K562 (cell line): ENCODE results near the gene DNAJC11. TPM values are rescaled to one million over a fixed set of nuclear protein-coding genes. Genes with fewer than 3 reads are reported as not detected.

Experiments
- ATAC-seq: fragments of 200-7000 bp; cut with Tn5 transposase; 3 replicates; pipeline ENCODE4 v1.9.1; 2020; ENCODE audit warnings: moderate library complexity
- BruUV-seq: library from RNA; stranded (reverse); fragments of 400-500 nt; replicated peaks from 2 replicates; lab custom pipeline; 2021; lab: Mats Ljungman, UMichigan
- CTCF ChIA-PET: fragments of 300-600 bp; formaldehyde crosslinking; extraction: SDS; loops from one replicate; lab custom pipeline; 2021; ENCODE audit warnings: low intra/inter-chr PET ratio; lab: Yijun Ruan, JAX
- POLR2A ChIA-PET: fragments of 300-600, 350-650 bp; sonication (Branson Sonifier 250); formaldehyde crosslinking; extraction: SDS; loops from one replicate; lab custom pipeline; 2021; ENCODE audit warnings: antibody characterized with exemption, inconsistent platforms; lab: Yijun Ruan, JAX
- DNase-seq, 4 experiments: peaks; one replicate each; pipeline versions ENCODE4 v3.0.0 to v3.0.0-alpha.2; 2011 to 2018; ENCODE audit warnings: low spot score in 3 of 4, mixed read lengths in 3 of 4; ENCODE audit errors: extremely low read depth in 1 of 4
- FAIRE-seq: peaks from 2 replicates; lab custom pipeline; 2011; peaks lifted over from hg19 to GRCh38; lab: Jason Lieb, UNC
- H2AFZ ChIP-seq: 2 replicates; pipeline ENCODE4 v1.6.0; 2011; ENCODE audit warnings: low read depth, low read length, control low read depth, inconsistent platforms
- H3K27ac ChIP-seq: fragments of 200-600 bp; 3 replicates; pipeline ENCODE4 v1.8.0; 2011; ENCODE audit warnings: low read depth, mild to moderate bottlenecking, control low read depth, inconsistent platforms, low read length, moderate library complexity, mixed read lengths; ENCODE audit errors: extremely low read depth
- H3K27me3 ChIP-seq, 2 experiments: fragments of 300-600 bp in 1 of 2; 2 replicates in 1 of 2; 3 replicates in 1 of 2; pipeline versions ENCODE4 v1.6.0 to v1.8.0; 2011; ENCODE audit warnings: inconsistent platforms in 2 of 2, low read length in 2 of 2, mild to moderate bottlenecking in 1 of 2, mixed read lengths in 1 of 2, moderate library complexity in 1 of 2; ENCODE audit not compliant: control insufficient read depth in 2 of 2, insufficient read depth in 2 of 2
- H3K36me3 ChIP-seq: fragments of 300-600 bp; 3 replicates; pipeline ENCODE4 v1.8.0; 2011; ENCODE audit warnings: mild to moderate bottlenecking, low read length, inconsistent platforms; ENCODE audit not compliant: control insufficient read depth, insufficient read depth
- H3K4me1 ChIP-seq, 2 experiments: fragments of 200-600 bp in 1 of 2; replicated peaks in 1 of 2; 2 replicates in 1 of 2; 3 replicates in 1 of 2; pipeline versions ENCODE4 v1.5.1 to v1.8.0; 2011; ENCODE audit warnings: inconsistent platforms in 2 of 2, low read length in 2 of 2, mild to moderate bottlenecking in 1 of 2, mixed read lengths in 1 of 2, moderate library complexity in 1 of 2; ENCODE audit not compliant: control insufficient read depth in 2 of 2, insufficient read depth in 2 of 2
- H3K4me2 ChIP-seq: 2 replicates; pipeline ENCODE4 v1.6.1; 2011; ENCODE audit warnings: low read length, control low read depth, inconsistent platforms, mixed read lengths; ENCODE audit not compliant: insufficient read depth
- H3K4me3 ChIP-seq: fragments of 200-600 bp; sonication (generic), shearing (Covaris generic); 2 replicates; pipeline ENCODE4 v1.5.1; 2016; ENCODE audit warnings: control low read depth, inconsistent platforms
- H3K79me2 ChIP-seq: fragments of 200-600 bp; 3 replicates; pipeline ENCODE4 v1.8.0; 2011; ENCODE audit warnings: low read length, inconsistent platforms; ENCODE audit not compliant: control insufficient read depth, insufficient read depth
- H3K9ac ChIP-seq, 2 experiments: 2 replicates each; pipeline versions ENCODE4 v1.6.0 to v1.6.1; 2011; ENCODE audit warnings: low read depth in 2 of 2, low read length in 2 of 2, control low read depth in 1 of 2, inconsistent platforms in 1 of 2, mild to moderate bottlenecking in 1 of 2, mixed read lengths in 1 of 2; ENCODE audit not compliant: insufficient read depth in 1 of 2
- H3K9me1 ChIP-seq: one replicate; pipeline ENCODE4 v1.6.0; 2011; ENCODE audit warnings: inconsistent platforms, mild to moderate bottlenecking, low read length, moderate library complexity; ENCODE audit not compliant: control insufficient read depth, insufficient read depth
- H3K9me3 ChIP-seq: replicated peaks from 2 replicates; pipeline ENCODE4 v1.5.1; 2011; ENCODE audit warnings: low read depth, low read length, inconsistent platforms; ENCODE audit not compliant: control insufficient read depth, insufficient read depth
- H4K20me1 ChIP-seq: replicated peaks from 2 replicates; pipeline ENCODE4 v1.6.1; 2011; ENCODE audit warnings: low read length, inconsistent platforms, mixed read lengths; ENCODE audit not compliant: control insufficient read depth, insufficient read depth
- FOXP1 ChIP-seq: sonication (generic); formaldehyde crosslinking; IDR thresholded peaks from 2 replicates; pipeline ENCODE4 v1.8.0; 2022; ENCODE audit warnings: mild to moderate bottlenecking, missing genetic modification reagents
- KDM5B ChIP-seq: fragments of 200-600 bp; sonication (generic); IDR thresholded peaks from 2 replicates; pipeline ENCODE4 v1.6.1; 2012; ENCODE audit warnings: low read depth, mild to moderate bottlenecking, moderate library complexity, low read length, control low read depth, inconsistent platforms; ENCODE audit not compliant: insufficient replicate concordance
- MAFG ChIP-seq: fragments of 450-650 bp; conservative IDR thresholded peaks from 2 replicates; pipeline ENCODE4 v1.6.1; 2016; ENCODE audit warnings: missing genetic modification characterization, missing compliant biosample characterization
- MEF2A ChIP-seq: IDR thresholded peaks from 2 replicates; pipeline ENCODE4 v1.6.1; 2011; ENCODE audit warnings: low read depth, mild to moderate bottlenecking, low read length, moderate library complexity; ENCODE audit not compliant: control insufficient read depth
- MTA2 ChIP-seq: fragments of 450-650 bp; IDR thresholded peaks from 2 replicates; pipeline ENCODE4 v1.6.1; 2016; ENCODE audit warnings: low read depth
- POLR2AphosphoS5 ChIP-seq: IDR thresholded peaks from 2 replicates; pipeline ENCODE4 v1.6.1; 2011; ENCODE audit warnings: mild to moderate bottlenecking, low read depth, low read length, moderate library complexity; ENCODE audit not compliant: control insufficient read depth, insufficient read depth
- POLR3A ChIP-seq: IDR thresholded peaks from 2 replicates; pipeline ENCODE4 v1.6.1; 2011; ENCODE audit warnings: borderline replicate concordance, mild to moderate bottlenecking, moderate library complexity; ENCODE audit not compliant: insufficient read length, insufficient read depth; ENCODE audit errors: extremely low read depth
- PPARD ChIP-seq: fragments of 250-450 bp; sonication (Bioruptor Pico); IDR thresholded peaks from 2 replicates; pipeline ENCODE4 v1.8.0; 2022; ENCODE audit warnings: inconsistent platforms, mild to moderate bottlenecking, moderate library complexity
- SMARCA5 ChIP-seq: fragments of 450-650 bp; IDR thresholded peaks from 2 replicates; pipeline ENCODE4 v1.6.1; 2016
- TARDBP ChIP-seq: fragments of 450-650 bp; IDR thresholded peaks from 2 replicates; pipeline ENCODE4 v1.6.1; 2016
- TBP ChIP-seq: optimal IDR thresholded peaks from 2 replicates; pipeline ENCODE3; 2011; ENCODE audit warnings: low read depth, low read length, improper control_type of control experiment
- ZC3H8 ChIP-seq: fragments of 450-650 bp; IDR thresholded peaks from 2 replicates; pipeline ENCODE4 v1.6.1; 2017
- ZNF124 ChIP-seq: sonication (generic); formaldehyde crosslinking; IDR thresholded peaks from 2 replicates; pipeline ENCODE4 v1.8.1; 2022; ENCODE audit warnings: missing genetic modification reagents
- ZNF24 ChIP-seq: fragments of 450-650 bp; IDR thresholded peaks from 2 replicates; pipeline ENCODE4 v1.6.1; 2016
- WGBS: fragments of 100-300 bp; shearing (Covaris generic); methylation state at CpG from one replicate; pipeline ENCODE4 v1.1.6; 2016; ENCODE audit warnings: low coverage, mixed read lengths; ENCODE audit not compliant: insufficient coverage; ENCODE audit errors: missing lambda C conversion rate; 5-methylcytosine and 5-hydroxymethylcytosine counted together
- in situ Hi-C: fragments of 300-500 bp; cut with MboI; formaldehyde crosslinking; loops from 4 replicates; pipeline ENCODE4 v1.15.0; 2018; ENCODE audit warnings: inconsistent platforms, mixed read lengths
- intact Hi-C: fragments of 100-400 bp; cut with micrococcal nuclease; formaldehyde crosslinking; loops from 2 replicates; pipeline ENCODE4 v1.14.2; 2022
- polyA plus RNA-seq, 8 experiments: library from polyadenylated mRNA; depleted of rRNA in 4 of 8; stranded (reverse) in 5 of 8; unstranded in 3 of 8; fragments of >200 nt; fragmentation: Nextera tagmentation in 2 of 8; fragmentation: Illumina TruSeq in 1 of 8; extraction: Ambion mirVana in 2 of 8; extraction: Trizol in 1 of 8; gene quantifications; 2 replicates each; pipeline versions ENCODE4 v1.2.1 to v1.2.3, GENCODE V29; 2011 to 2014; ENCODE audit warnings: inconsistent platforms in 1 of 8, missing spikeins in 1 of 8
- total RNA-seq, 7 experiments: library from RNA; depleted of rRNA in 6 of 7; stranded (reverse); fragments of >200 nt in 6 of 7; fragmentation: Illumina TruSeq in 2 of 7; extraction: Trizol in 2 of 7; gene quantifications; 2 replicates each; pipeline versions ENCODE4 v1.2.1 to v1.2.3, GENCODE V29; 2011 to 2021; ENCODE audit warnings: low replicate concordance in 1 of 7
- TF ChIP-seq, protein P1 (sequence below): fragments of 450-650 bp; IDR thresholded peaks from 2 replicates; pipeline ENCODE4 v1.6.1; 2017; ENCODE audit warnings: antibody characterized with exemption
- TF ChIP-seq, protein P2 (sequence below): sonication (generic); formaldehyde crosslinking; IDR thresholded peaks from 2 replicates; pipeline ENCODE4 v1.9.0; 2022; ENCODE audit warnings: mild to moderate bottlenecking, missing genetic modification reagents

DNAJC11 gene
- total and polyA plus RNA-seq, 9 of the 15 experiments (the other 6 are each of a cell fraction or from before 2014, with no cell fraction given) = 14.1 to 123 (median 76.6) TPM

DNA sequence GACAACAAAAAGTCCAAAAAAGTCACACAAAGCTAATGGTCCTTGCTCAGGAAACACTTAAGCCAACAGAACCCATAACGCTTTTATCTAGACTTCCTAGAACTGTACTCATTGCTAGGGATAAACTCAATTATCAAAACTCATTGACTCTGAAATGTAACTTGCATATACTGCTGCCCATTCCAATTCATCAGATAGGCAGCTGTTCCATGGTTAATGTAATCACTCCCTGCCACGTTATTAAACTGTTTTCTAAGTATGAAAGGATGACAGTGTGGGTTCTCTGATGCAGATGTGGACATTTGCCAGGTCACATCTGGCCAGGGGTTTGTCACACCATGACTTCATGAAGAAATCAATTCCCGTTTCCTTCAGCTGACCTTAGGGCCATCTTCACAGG is 30.3 kb upstream of the DNAJC11 start:
- H3K9me3 ChIP-seq = no peaks in the 10 kb centered on the region
- peaks cover 4% of the 10 kb centered on the region; the same call in 1 of the 2 replicates for H4K20me1 ChIP-seq
- ChIA-PET POLR2A (interaction anchor here (0.8 to 1.3 kb wide), 2 partner anchors 12 to 15 kb away, joined by 3 read pairs; no protein-coding TSS in a partner anchor), CTCF (no interaction called here)
- no peaks in the 10 kb centered on the region for H3K36me3 ChIP-seq
- H2AFZ ChIP-seq = no peak overlapping the region
- no peak overlapping the region for H3K4me3 ChIP-seq
- intact Hi-C loops (no loop called here), in situ Hi-C loops (no loop called here)
- H3K79me2 ChIP-seq = no peaks in the 10 kb centered on the region
- 0% methylated on average over 3 of the region's 3 CpGs for WGBS
- no peak overlapping the region for H3K4me2 ChIP-seq
- H3K4me1 ChIP-seq = no peaks in the 10 kb centered on the region; a peak in 2 of 5 replicates
- H3K27me3 ChIP-seq = peaks cover 39 to 50% of the 10 kb centered on the region in 2 experiments
- ATAC-seq (no peak), FAIRE-seq (no peak), DNase-seq (no peak)
- no peak overlapping the region for H3K27ac ChIP-seq
- no peak for TF ChIP-seq FOXP1 (CRISPR knock-in tag)
- H3K9me1 ChIP-seq = no peaks in the 10 kb centered on the region
- H3K9ac ChIP-seq = no peak overlapping the region
- no TSS peak for BruUV-seq

DNA sequence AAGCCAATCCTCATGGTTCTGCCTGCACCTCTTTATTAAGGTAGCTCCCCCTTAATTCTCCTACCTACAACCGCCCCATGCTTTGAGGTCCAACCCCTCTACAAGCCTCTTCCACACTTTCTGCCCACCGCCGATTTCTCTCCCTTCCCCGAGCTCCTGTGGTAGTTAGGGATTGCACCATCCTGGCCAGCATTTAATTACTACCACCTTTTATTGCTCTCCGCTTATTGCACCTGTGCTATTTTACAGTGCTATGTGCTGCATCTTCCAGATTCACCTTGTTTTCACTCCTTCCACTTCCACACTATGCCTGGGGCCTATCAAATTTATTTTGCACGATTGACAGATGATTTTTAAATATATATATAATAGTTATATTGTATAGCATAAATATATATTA is 29.3 kb upstream of the DNAJC11 start:
- ChIA-PET CTCF (no interaction called here), POLR2A (no interaction called here)
- intact Hi-C loops (no loop called here), in situ Hi-C loops (no loop called here)
- BruUV-seq = no TSS peak
- Histone ChIP-seq H3K9ac (no peak overlapping the region), H4K20me1 (peaks cover 4% of the 10 kb centered on the region; the same call in 1 of the 2 replicates), H2AFZ (no peak overlapping the region), H3K9me1 (no peaks in the 10 kb centered on the region), H3K4me3 (no peak overlapping the region), H3K79me2 (no peaks in the 10 kb centered on the region), H3K4me2 (no peak overlapping the region), H3K9me3 (no peaks in the 10 kb centered on the region), H3K36me3 (no peaks in the 10 kb centered on the region), H3K4me1 (no peaks in the 10 kb centered on the region; a peak in 2 of 5 replicates), H3K27me3 (peaks cover 39 to 58% of the 10 kb centered on the region in 2 experiments), H3K27ac (no peak overlapping the region)
- ATAC-seq = no peak
- FAIRE-seq = no peak
- DNase-seq = no peak
- WGBS = 6% methylated on average over 6 of the region's 6 CpGs
- TF ChIP-seq MTA2 (no peak), KDM5B (no peak), TARDBP (no peak), MEF2A (no peak), ZNF24 (no peak), TBP (no peak), ZNF124 (CRISPR knock-in tag) (no peak), PPARD (CRISPR knock-in tag) (no peak), POLR3A (no peak), MAFG (tag) (no peak), ZC3H8 (no peak), SMARCA5 (no peak), POLR2AphosphoS5 (no peak)
- TF ChIP-seq, protein P1, sequence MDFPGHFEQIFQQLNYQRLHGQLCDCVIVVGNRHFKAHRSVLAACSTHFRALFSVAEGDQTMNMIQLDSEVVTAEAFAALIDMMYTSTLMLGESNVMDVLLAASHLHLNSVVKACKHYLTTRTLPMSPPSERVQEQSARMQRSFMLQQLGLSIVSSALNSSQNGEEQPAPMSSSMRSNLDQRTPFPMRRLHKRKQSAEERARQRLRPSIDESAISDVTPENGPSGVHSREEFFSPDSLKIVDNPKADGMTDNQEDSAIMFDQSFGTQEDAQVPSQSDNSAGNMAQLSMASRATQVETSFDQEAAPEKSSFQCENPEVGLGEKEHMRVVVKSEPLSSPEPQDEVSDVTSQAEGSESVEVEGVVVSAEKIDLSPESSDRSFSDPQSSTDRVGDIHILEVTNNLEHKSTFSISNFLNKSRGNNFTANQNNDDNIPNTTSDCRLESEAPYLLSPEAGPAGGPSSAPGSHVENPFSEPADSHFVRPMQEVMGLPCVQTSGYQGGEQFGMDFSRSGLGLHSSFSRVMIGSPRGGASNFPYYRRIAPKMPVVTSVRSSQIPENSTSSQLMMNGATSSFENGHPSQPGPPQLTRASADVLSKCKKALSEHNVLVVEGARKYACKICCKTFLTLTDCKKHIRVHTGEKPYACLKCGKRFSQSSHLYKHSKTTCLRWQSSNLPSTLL = no peak
- TF ChIP-seq, protein P2, sequence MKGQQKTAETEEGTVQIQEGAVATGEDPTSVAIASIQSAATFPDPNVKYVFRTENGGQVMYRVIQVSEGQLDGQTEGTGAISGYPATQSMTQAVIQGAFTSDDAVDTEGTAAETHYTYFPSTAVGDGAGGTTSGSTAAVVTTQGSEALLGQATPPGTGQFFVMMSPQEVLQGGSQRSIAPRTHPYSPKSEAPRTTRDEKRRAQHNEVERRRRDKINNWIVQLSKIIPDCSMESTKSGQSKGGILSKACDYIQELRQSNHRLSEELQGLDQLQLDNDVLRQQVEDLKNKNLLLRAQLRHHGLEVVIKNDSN (CRISPR knock-in tag) = no peak
